ENCODE data around the gene MAD2L1BP.

Gene MAD2L1BP

DNA sequence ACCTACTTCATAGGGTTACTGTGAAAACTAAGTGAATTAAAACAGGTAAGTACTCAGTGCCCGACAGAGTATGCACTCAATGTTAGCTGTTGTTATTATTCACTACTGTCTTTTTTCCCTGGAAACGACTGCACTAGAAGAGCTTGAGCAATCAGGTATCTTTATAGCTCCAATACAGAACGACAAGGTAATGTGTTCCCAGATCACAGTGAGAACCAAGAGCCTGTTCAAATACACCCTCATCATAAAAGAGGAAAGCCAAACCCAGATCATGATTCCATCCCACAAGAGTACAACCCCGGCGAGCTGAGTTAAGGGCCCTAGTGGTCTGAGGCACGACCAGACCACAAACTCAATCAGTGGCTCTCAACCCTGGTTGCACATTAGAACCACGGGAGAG lies 42.1 kb downstream of the MAD2L1BP start:
- Histone ChIP-seq H3K27ac (no peak overlapping the region), H3K4me1 (ENCODE audit: control insufficient read depth in 1 of 2, insufficient read depth in 1 of 2, low read depth in 1 of 2, low read length in 1 of 2) (peaks cover 4 to 6% of the 10 kb centered on the region in 2 experiments), H3K36me3 (peaks cover 90% of the 10 kb centered on the region), H3K27me3 (no peaks in the 10 kb centered on the region), H3K9me3 (no peaks in the 10 kb centered on the region), H3K4me3 (ENCODE audit: low read depth in 1 of 2, low read length in 1 of 2) (no peak overlapping the region)
- no peak for TF ChIP-seq CTCF (IDR thresholded peaks at IDR 0.05)

- H3K4me1 ChIP-seq (ENCODE audit: control insufficient read depth in 1 of 2, insufficient read depth in 1 of 2, low read depth in 1 of 2, low read length in 1 of 2) = peaks cover 0 to 1% of the 10 kb centered on the region in 2 experiments
- no peak for TF ChIP-seq CTCF (IDR thresholded peaks at IDR 0.05)
- no peak overlapping the region for H3K27ac ChIP-seq
- H3K27me3 ChIP-seq = no peaks in the 10 kb centered on the region
- peaks cover 84% of the 10 kb centered on the region for H3K36me3 ChIP-seq
- no peaks in the 10 kb centered on the region for H3K9me3 ChIP-seq
- no peak overlapping the region for H3K4me3 ChIP-seq (ENCODE audit: low read depth in 1 of 2, low read length in 1 of 2)
These were observed 42.7 kb downstream of the MAD2L1BP start for GRCh38 chr6:43678341-43678740.

DNA sequence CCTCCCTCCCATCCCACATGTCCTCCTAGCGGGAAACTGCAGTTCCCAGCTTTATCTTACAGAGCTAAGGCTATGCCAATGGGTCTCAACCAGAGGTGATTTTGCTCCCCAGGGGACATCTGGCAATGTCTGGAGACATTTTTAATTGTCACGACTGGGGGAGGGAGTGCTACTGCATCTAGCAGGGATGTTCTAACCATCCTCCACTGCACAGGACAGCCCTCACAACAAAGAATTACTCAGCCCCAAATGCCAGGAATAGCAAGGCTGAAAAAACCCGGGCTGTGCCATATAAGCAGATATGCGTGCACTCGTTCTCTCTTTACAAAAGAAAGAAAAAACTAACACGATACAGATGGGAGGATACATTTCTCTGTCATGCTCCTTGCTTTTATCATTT lies 43.4 kb downstream of the MAD2L1BP start:
- H3K9me3 ChIP-seq = no peaks in the 10 kb centered on the region
- no peak overlapping the region for H3K4me3 ChIP-seq (ENCODE audit: low read depth in 1 of 2, low read length in 1 of 2)
- peaks cover 77% of the 10 kb centered on the region for H3K36me3 ChIP-seq
- no peaks in the 10 kb centered on the region for H3K27me3 ChIP-seq
- no peak overlapping the region for H3K27ac ChIP-seq
- no peaks in the 10 kb centered on the region for H3K4me1 ChIP-seq (ENCODE audit: control insufficient read depth in 1 of 2, insufficient read depth in 1 of 2, low read depth in 1 of 2, low read length in 1 of 2)
- no peak for TF ChIP-seq CTCF (IDR thresholded peaks at IDR 0.05)

- Histone ChIP-seq H3K27me3 (no peaks in the 10 kb centered on the region), H3K27ac (no peak overlapping the region), H3K4me1 (ENCODE audit: control insufficient read depth in 1 of 2, insufficient read depth in 1 of 2, low read depth in 1 of 2, low read length in 1 of 2) (no peaks in the 10 kb centered on the region), H3K9me3 (no peaks in the 10 kb centered on the region), H3K36me3 (peaks cover 62% of the 10 kb centered on the region), H3K4me3 (ENCODE audit: low read depth in 1 of 2, low read length in 1 of 2) (no peak overlapping the region)
- TF ChIP-seq CTCF (IDR thresholded peaks at IDR 0.05) = no peak
These were observed 44.9 kb downstream of the MAD2L1BP start for GRCh38 chr6:43680308-43681200.

GRCh38 chr6:43681303-43681702 lies 45.7 kb downstream of the MAD2L1BP start:
- Histone ChIP-seq H3K27ac (no peak overlapping the region), H3K4me1 (ENCODE audit: control insufficient read depth in 1 of 2, insufficient read depth in 1 of 2, low read depth in 1 of 2, low read length in 1 of 2) (no peaks in the 10 kb centered on the region), H3K9me3 (no peaks in the 10 kb centered on the region), H3K27me3 (no peaks in the 10 kb centered on the region), H3K4me3 (ENCODE audit: low read depth in 1 of 2, low read length in 1 of 2) (no peak overlapping the region), H3K36me3 (peaks cover 54% of the 10 kb centered on the region)
- no peak for TF ChIP-seq CTCF (IDR thresholded peaks at IDR 0.05)
